DND-41 (cell line): ENCODE measurements around the gene ELMO2.

Experiments used
- ATAC-seq: fragments of 200-7000 bp; cut with Tn5 transposase; 3 replicates; pipeline ENCODE4 v1.9.1; 2021; ENCODE audit warnings: low read depth; ENCODE audit not compliant: insufficient read depth
- DNase-seq: peaks from one replicate; pipeline ENCODE4 v3.0.0-alpha.2; 2020
- H2AFZ ChIP-seq: 2 replicates; pipeline ENCODE4 v1.6.0; 2012; ENCODE audit warnings: low read depth, low read length
- H3K27ac ChIP-seq: 2 replicates; pipeline ENCODE4 v1.5.1; 2012; ENCODE audit warnings: low read length, inconsistent platforms
- H3K27me3 ChIP-seq: fragments of 200-600 bp; sonication (generic); 2 replicates; pipeline ENCODE4 v1.6.0; 2012; ENCODE audit warnings: low read length, mild to moderate bottlenecking, inconsistent platforms; ENCODE audit not compliant: insufficient read depth, poor library complexity
- H3K36me3 ChIP-seq: 2 replicates; pipeline ENCODE4 v1.5.1; 2012; ENCODE audit warnings: low read length, inconsistent platforms; ENCODE audit not compliant: insufficient read depth
- H3K4me1 ChIP-seq: 2 replicates; pipeline ENCODE4 v1.5.1; 2012; ENCODE audit warnings: mild to moderate bottlenecking, low read length; ENCODE audit not compliant: insufficient read depth
- H3K4me2 ChIP-seq: 2 replicates; pipeline ENCODE4 v1.6.0; 2012; ENCODE audit warnings: mild to moderate bottlenecking, moderate library complexity, low read length, inconsistent platforms; ENCODE audit not compliant: insufficient read depth
- H3K4me3 ChIP-seq, 2 experiments: fragments of 200-600 bp in 1 of 2; shearing (Covaris generic) in 1 of 2; 2 replicates each; pipeline ENCODE4 v1.5.1; 2012 to 2016; ENCODE audit warnings: inconsistent platforms in 2 of 2, low read length in 2 of 2, mild to moderate bottlenecking in 2 of 2, low read depth in 1 of 2, moderate library complexity in 1 of 2
- H3K79me2 ChIP-seq: 2 replicates; pipeline ENCODE4 v1.6.0; 2012; ENCODE audit warnings: low read length, inconsistent platforms; ENCODE audit not compliant: insufficient read depth
- H3K9ac ChIP-seq: 2 replicates; pipeline ENCODE4 v1.6.0; 2012; ENCODE audit warnings: low read depth, mild to moderate bottlenecking, inconsistent platforms, low read length, moderate library complexity
- H3K9me3 ChIP-seq: 2 replicates; pipeline ENCODE4 v1.5.1; 2012; ENCODE audit warnings: low read length, moderate library complexity, mild to moderate bottlenecking, inconsistent platforms; ENCODE audit not compliant: insufficient read depth, severe bottlenecking
- H4K20me1 ChIP-seq: 2 replicates; pipeline ENCODE4 v1.6.0; 2012; ENCODE audit warnings: low read length; ENCODE audit not compliant: insufficient read depth
- EZH2 ChIP-seq: IDR thresholded peaks from 3 replicates; pipeline ENCODE4 v1.6.1; 2012; ENCODE audit warnings: borderline replicate concordance, low read depth, mild to moderate bottlenecking, moderate library complexity, low read length, inconsistent platforms; ENCODE audit not compliant: severe bottlenecking
- TF ChIP-seq, protein P1 (sequence below): IDR thresholded peaks from 2 replicates; pipeline ENCODE4 v1.5.1; 2012; ENCODE audit warnings: borderline replicate concordance, low read length, moderate library complexity, mild to moderate bottlenecking; ENCODE audit not compliant: poor library complexity, severe bottlenecking; ENCODE audit errors: extremely low read depth

Gene ELMO2

DNA sequence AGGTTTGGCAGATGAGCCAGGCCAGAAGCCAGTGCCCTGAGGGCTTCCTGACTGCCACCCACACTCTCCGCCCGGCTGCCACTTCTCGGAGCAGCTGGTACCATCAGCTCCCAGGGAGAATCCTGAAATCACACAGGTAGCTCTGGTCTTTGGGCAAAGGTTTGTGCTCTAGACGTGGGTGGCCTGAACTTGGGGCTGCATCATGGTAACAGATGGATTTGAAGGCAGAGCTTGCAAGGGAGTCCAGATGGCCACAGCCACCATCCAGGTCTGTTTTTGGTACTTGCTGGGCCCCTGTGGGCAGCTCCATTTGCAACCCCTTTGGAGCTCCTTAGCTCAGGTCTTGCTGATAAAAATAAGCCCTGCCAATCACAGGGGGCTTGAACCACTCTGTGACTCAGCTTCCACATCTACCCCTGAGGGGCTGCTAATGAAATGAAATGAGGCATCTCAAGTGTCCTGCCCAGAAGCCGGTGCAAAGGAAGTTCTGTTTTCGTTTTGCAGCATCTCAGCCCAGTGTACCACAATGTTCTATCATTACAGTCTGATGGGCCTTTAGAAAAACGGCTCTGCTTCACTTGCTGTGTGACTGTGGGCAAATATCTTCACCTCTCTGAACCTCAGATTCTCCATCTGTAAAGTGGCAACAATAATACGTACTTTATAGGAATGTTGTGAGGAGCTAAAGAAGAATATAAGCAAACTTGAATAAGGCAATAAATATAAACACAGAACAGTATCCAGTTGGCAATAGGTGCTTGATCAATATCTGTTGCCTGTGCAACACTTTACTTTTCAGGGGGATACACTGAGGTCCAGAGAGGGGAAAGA lies 73.0 kb downstream of the ELMO2 start:
- no peak overlapping the region for H3K4me3 ChIP-seq
- H3K36me3 ChIP-seq, result no peaks in the 10 kb centered on the region
- no peaks in the 10 kb centered on the region for H3K79me2 ChIP-seq
- H3K27me3 ChIP-seq, result peaks cover 42% of the 10 kb centered on the region
- H3K4me2 ChIP-seq, result no peak overlapping the region
- H3K27ac ChIP-seq, result no peak overlapping the region
- no peaks in the 10 kb centered on the region for H3K4me1 ChIP-seq
- H3K9me3 ChIP-seq, result no peaks in the 10 kb centered on the region
- H2AFZ ChIP-seq, result no peak overlapping the region
- peaks cover 9% of the 10 kb centered on the region; the same call in 1 of the 2 replicates for H4K20me1 ChIP-seq
- DNase-seq (no peak), ATAC-seq (no peak)
- H3K9ac ChIP-seq, result no peak overlapping the region
- TF ChIP-seq, protein P1, sequence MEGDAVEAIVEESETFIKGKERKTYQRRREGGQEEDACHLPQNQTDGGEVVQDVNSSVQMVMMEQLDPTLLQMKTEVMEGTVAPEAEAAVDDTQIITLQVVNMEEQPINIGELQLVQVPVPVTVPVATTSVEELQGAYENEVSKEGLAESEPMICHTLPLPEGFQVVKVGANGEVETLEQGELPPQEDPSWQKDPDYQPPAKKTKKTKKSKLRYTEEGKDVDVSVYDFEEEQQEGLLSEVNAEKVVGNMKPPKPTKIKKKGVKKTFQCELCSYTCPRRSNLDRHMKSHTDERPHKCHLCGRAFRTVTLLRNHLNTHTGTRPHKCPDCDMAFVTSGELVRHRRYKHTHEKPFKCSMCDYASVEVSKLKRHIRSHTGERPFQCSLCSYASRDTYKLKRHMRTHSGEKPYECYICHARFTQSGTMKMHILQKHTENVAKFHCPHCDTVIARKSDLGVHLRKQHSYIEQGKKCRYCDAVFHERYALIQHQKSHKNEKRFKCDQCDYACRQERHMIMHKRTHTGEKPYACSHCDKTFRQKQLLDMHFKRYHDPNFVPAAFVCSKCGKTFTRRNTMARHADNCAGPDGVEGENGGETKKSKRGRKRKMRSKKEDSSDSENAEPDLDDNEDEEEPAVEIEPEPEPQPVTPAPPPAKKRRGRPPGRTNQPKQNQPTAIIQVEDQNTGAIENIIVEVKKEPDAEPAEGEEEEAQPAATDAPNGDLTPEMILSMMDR, result no peak
- TF ChIP-seq EZH2, result no peak

DNA sequence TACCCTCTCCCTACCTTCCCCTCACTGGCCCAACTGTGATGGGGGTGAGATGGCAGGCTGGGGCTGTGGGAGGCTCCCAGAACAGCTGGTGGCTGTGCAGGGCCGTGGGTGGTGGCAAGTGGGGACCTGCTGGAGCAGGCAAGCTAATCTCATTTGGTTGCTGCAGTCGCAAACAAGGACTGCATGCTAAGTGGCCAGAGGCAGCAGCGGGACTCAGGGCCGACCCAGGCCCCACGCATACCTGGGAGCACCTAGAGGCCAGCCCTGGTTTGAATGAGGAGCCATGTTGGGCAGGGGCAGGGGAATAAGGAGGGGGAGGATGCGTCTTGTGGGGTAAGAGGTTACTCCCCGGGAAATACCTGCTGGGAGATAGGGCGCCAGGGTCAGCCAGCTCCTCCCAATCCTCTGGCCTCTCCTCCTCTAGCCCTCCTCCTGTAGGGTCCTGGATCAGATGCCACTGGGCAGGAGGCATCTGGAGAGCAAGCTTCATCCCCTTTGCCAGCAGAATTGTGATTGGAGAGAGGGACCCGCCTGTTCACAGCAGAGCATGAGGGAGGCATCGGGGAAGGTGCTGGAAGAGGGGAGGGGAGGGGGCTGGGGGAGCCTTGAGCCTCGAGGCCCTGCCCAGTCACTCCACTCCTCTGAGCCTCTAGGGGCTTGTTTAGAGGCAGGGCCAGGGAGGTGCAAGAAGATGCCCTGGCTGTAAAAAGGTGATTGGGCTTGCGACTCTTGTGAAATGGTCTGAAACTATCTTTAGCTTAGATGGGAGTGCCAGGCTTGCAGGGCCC lies 73.8 kb downstream of the ELMO2 start:
- TF ChIP-seq, protein P1, result no peak
- TF ChIP-seq EZH2, result no peak
- Histone ChIP-seq H3K9me3 (no peaks in the 10 kb centered on the region), H3K9ac (no peak overlapping the region), H4K20me1 (peaks cover 9% of the 10 kb centered on the region; the same call in 1 of the 2 replicates), H3K27ac (no peak overlapping the region), H3K4me3 (no peak overlapping the region), H3K27me3 (peaks cover 37% of the 10 kb centered on the region), H3K4me2 (no peak overlapping the region), H3K79me2 (no peaks in the 10 kb centered on the region), H2AFZ (no peak overlapping the region), H3K36me3 (no peaks in the 10 kb centered on the region), H3K4me1 (no peaks in the 10 kb centered on the region)
- ATAC-seq (no peak), DNase-seq (no peak)

DNA sequence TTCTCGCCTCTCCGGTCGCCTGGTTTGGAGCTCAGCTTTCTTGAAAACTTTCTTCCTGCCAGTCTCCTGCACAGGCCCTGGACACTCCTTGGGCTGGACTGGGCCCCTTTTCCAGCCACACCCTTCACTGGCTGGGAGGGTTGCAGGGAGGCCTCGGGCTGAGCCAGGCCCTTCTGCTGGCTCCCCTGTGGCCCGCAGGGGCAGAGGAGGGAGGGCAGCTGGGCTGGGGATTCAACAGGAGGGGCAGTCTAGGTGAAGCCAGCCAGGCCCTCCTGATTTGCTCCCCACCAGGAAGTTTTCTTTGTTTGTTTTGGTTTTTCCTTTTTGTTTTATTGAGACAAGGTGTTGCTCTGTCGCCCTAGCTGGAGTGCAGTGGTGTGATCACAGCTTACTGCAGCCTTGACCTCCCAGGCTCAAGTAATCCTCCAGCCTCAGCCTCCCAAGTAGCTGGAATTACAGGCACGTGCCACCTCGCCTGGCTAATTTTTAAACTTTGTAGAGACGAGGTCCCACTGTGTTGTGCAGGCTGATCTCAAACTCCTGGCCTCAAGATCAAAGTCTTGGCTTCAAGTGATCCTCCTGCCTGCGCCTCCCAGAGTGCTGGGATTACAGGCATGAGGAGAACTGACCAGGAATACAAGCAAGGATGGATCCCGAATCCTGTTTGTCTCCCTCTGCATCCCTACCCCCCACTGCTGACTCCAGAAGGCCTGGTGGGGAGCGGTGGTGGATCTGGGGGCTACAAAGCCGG lies 74.6 kb downstream of the ELMO2 start:
- Histone ChIP-seq H3K9ac (no peak overlapping the region), H3K4me1 (no peaks in the 10 kb centered on the region), H3K36me3 (no peaks in the 10 kb centered on the region), H3K27me3 (peaks cover 31% of the 10 kb centered on the region), H3K4me3 (no peak overlapping the region), H4K20me1 (peaks cover 9% of the 10 kb centered on the region; the same call in 1 of the 2 replicates), H3K79me2 (no peaks in the 10 kb centered on the region), H3K27ac (no peak overlapping the region), H2AFZ (no peak overlapping the region), H3K4me2 (no peak overlapping the region), H3K9me3 (no peaks in the 10 kb centered on the region)
- TF ChIP-seq, protein P1, result no peak
- no peak for TF ChIP-seq EZH2
- ATAC-seq (no peak), DNase-seq (no peak)
